C4-2B (cell line): Measurements from ENCODE around the gene PPP1R3C.

Experiments
- H3K27ac ChIP-seq: fragments of 450-650 bp; 2 replicates; pipeline ENCODE4 v1.5.1; 2017
- CTCF ChIP-seq: fragments of 450-650 bp; conservative IDR thresholded peaks from 2 replicates; pipeline ENCODE4 v1.5.1; 2017; ENCODE audit warnings: mild to moderate bottlenecking
- ZFX ChIP-seq: fragments of 450-650 bp; IDR thresholded peaks from 2 replicates; pipeline ENCODE4 v1.6.1; 2017

Gene PPP1R3C

GRCh38 chr10:91629715-91630549 lies 2.9 kb downstream of the PPP1R3C start:
- no peak overlapping the region for H3K27ac ChIP-seq
- no peak for TF ChIP-seq CTCF
- TF ChIP-seq ZFX: no peak

- no peak overlapping the region for H3K27ac ChIP-seq
- TF ChIP-seq CTCF (no peak), ZFX (no peak)
These were observed 4.5 kb downstream of the PPP1R3C start for GRCh38 chr10:91628383-91628782.

- TF ChIP-seq ZFX (no peak), CTCF (no peak)
- no peak overlapping the region for H3K27ac ChIP-seq
These were observed 5.3 kb downstream of the PPP1R3C start for GRCh38 chr10:91627344-91628102.

- TF ChIP-seq ZFX: no peak
- no peak for TF ChIP-seq CTCF
- H3K27ac ChIP-seq: no peak overlapping the region
These were observed 5.9 kb downstream of the PPP1R3C start for GRCh38 chr10:91626936-91627335.

GRCh38 chr10:91624633-91625032 lies 8.2 kb downstream of the PPP1R3C start:
- TF ChIP-seq ZFX (no peak), CTCF (no peak)
- no peak overlapping the region for H3K27ac ChIP-seq

- no peak for TF ChIP-seq ZFX
- no peak for TF ChIP-seq CTCF
- no peak overlapping the region for H3K27ac ChIP-seq
These were observed 10.3 kb downstream of the PPP1R3C start for GRCh38 chr10:91622601-91623000.

- no peak for TF ChIP-seq ZFX
- TF ChIP-seq CTCF: no peak
- H3K27ac ChIP-seq: no peak overlapping the region
These were observed 11.3 kb downstream of the PPP1R3C start for GRCh38 chr10:91621483-91622113.
